OCI-LY1 (cell line): Measurements from ENCODE around the gene SCART1.

Source experiments
- H2AFZ ChIP-seq: fragments of 200-600 bp; sonication (generic), shearing (Covaris generic); 2 replicates; pipeline ENCODE4 v1.6.0; 2014; ENCODE audit warnings: antibody characterized with exemption, mild to moderate bottlenecking, low read length
- H3F3A ChIP-seq: fragments of 200-600 bp; sonication (generic), shearing (Covaris generic); 2 replicates; pipeline ENCODE4 v1.6.0; 2014; ENCODE audit warnings: mild to moderate bottlenecking, antibody characterized with exemption, low read length, moderate library complexity; ENCODE audit not compliant: insufficient read depth
- H3K27ac ChIP-seq: fragments of 200-600 bp; sonication (generic); 2 replicates; pipeline ENCODE4 v1.5.1; 2014; ENCODE audit warnings: low read length, mixed run types, mild to moderate bottlenecking, low read depth; ENCODE audit not compliant: poor library complexity, severe bottlenecking
- H3K27me3 ChIP-seq: fragments of 200-600 bp; sonication (generic); 2 replicates; pipeline ENCODE4 v1.6.0; 2014; ENCODE audit warnings: antibody characterized with exemption, mild to moderate bottlenecking, low read length, moderate library complexity; ENCODE audit not compliant: insufficient read depth
- H3K36me3 ChIP-seq: fragments of 200-600 bp; sonication (generic); 2 replicates; pipeline ENCODE4 v1.6.1; 2014; ENCODE audit warnings: mild to moderate bottlenecking, antibody characterized with exemption, low read length, moderate library complexity, mixed read lengths; ENCODE audit not compliant: insufficient read depth
- H3K4me1 ChIP-seq: fragments of 200-600 bp; sonication (generic); 2 replicates; pipeline ENCODE4 v1.5.1; 2014; ENCODE audit warnings: mild to moderate bottlenecking, low read length, moderate library complexity; ENCODE audit not compliant: insufficient read depth, severe bottlenecking
- H3K4me2 ChIP-seq: fragments of 200-600 bp; sonication (generic), shearing (Covaris generic); 2 replicates; pipeline ENCODE4 v1.6.1; 2014; ENCODE audit warnings: low read length
- H3K4me3 ChIP-seq: fragments of 200-600 bp; sonication (generic); 2 replicates; pipeline ENCODE4 v1.5.1; 2014; ENCODE audit warnings: low read length, low read depth, mild to moderate bottlenecking, mixed read lengths; ENCODE audit not compliant: poor library complexity, severe bottlenecking
- H3K79me2 ChIP-seq: fragments of 200-600 bp; shearing (Covaris generic); 2 replicates; pipeline ENCODE4 v1.6.1; 2016; ENCODE audit warnings: mixed run types, low read length, mixed read lengths; ENCODE audit not compliant: insufficient read depth
- H3K9ac ChIP-seq: fragments of 200-600 bp; sonication (generic), shearing (Covaris generic); 2 replicates; pipeline ENCODE4 v1.6.1; 2014; ENCODE audit warnings: mild to moderate bottlenecking, low read length, mixed read lengths
- H3K9me2 ChIP-seq: fragments of 200-600 bp; sonication (generic), shearing (Covaris generic); 2 replicates; pipeline ENCODE4 v1.6.1; 2014; ENCODE audit warnings: low read depth, mild to moderate bottlenecking, low read length, mixed read lengths
- H3K9me3 ChIP-seq: fragments of 200-600 bp; shearing (Covaris generic); 2 replicates; pipeline ENCODE4 v1.6.1; 2014; ENCODE audit warnings: low read length, mixed read lengths
- H4K20me1 ChIP-seq: fragments of 200-600 bp; sonication (generic), shearing (Covaris generic); 2 replicates; pipeline ENCODE4 v1.6.0; 2016; ENCODE audit warnings: mild to moderate bottlenecking, low read length; ENCODE audit not compliant: insufficient read depth
- CTCF ChIP-seq: fragments of 200-600 bp; sonication (generic), shearing (Covaris generic); IDR thresholded peaks from 2 replicates; pipeline ENCODE4 v1.5.1; 2017; ENCODE audit warnings: mild to moderate bottlenecking, antibody characterized with exemption, low read length, moderate library complexity, mixed read lengths
- EZH2 ChIP-seq: fragments of 200-600 bp; sonication (generic), shearing (Covaris generic); IDR thresholded peaks from 2 replicates; pipeline ENCODE4 v1.8.0; 2017; ENCODE audit warnings: borderline replicate concordance, mixed run types, mild to moderate bottlenecking, antibody characterized with exemption, low read length, moderate library complexity, mixed read lengths

SCART1 gene

GRCh38 chr10:133445751-133446708 lies 7.7 kb upstream of the SCART1 start:
- Histone ChIP-seq H3K36me3 (no peaks in the 10 kb centered on the region), H3K27ac (no peak overlapping the region), H3K4me1 (no peaks in the 10 kb centered on the region), H3K27me3 (no peaks in the 10 kb centered on the region), H3K9me2 (no peaks in the 10 kb centered on the region), H3K4me2 (no peak overlapping the region), H3K79me2 (no peaks in the 10 kb centered on the region), H4K20me1 (no peaks in the 10 kb centered on the region), H3K4me3 (no peak overlapping the region), H3F3A (no peaks in the 10 kb centered on the region), H3K9me3 (peaks cover 20% of the 10 kb centered on the region), H2AFZ (no peak overlapping the region), H3K9ac (no peak overlapping the region)
- TF ChIP-seq EZH2 (no peak), CTCF (no peak)

GRCh38 chr10:133446979-133447378 lies 6.8 kb upstream of the SCART1 start:
- Histone ChIP-seq H3K27me3 (no peaks in the 10 kb centered on the region), H2AFZ (no peak overlapping the region), H4K20me1 (no peaks in the 10 kb centered on the region), H3F3A (no peaks in the 10 kb centered on the region), H3K9ac (no peak overlapping the region), H3K27ac (no peak overlapping the region), H3K79me2 (no peaks in the 10 kb centered on the region), H3K4me3 (no peak overlapping the region), H3K4me1 (no peaks in the 10 kb centered on the region), H3K36me3 (no peaks in the 10 kb centered on the region), H3K9me3 (peaks cover 20% of the 10 kb centered on the region), H3K9me2 (no peaks in the 10 kb centered on the region), H3K4me2 (no peak overlapping the region)
- TF ChIP-seq CTCF (no peak), EZH2 (no peak)

- no peaks in the 10 kb centered on the region for H3K9me2 ChIP-seq
- no peaks in the 10 kb centered on the region for H4K20me1 ChIP-seq
- no peak overlapping the region for H2AFZ ChIP-seq
- H3K4me1 ChIP-seq = no peaks in the 10 kb centered on the region
- no peaks in the 10 kb centered on the region for H3K27me3 ChIP-seq
- H3K9ac ChIP-seq = no peak overlapping the region
- no peak for TF ChIP-seq CTCF
- no peak for TF ChIP-seq EZH2
- no peak overlapping the region for H3K27ac ChIP-seq
- H3K36me3 ChIP-seq = no peaks in the 10 kb centered on the region
- H3K4me3 ChIP-seq = no peak overlapping the region
- H3F3A ChIP-seq = no peaks in the 10 kb centered on the region
- no peak overlapping the region for H3K4me2 ChIP-seq
- H3K79me2 ChIP-seq = no peaks in the 10 kb centered on the region
- peaks cover 20% of the 10 kb centered on the region for H3K9me3 ChIP-seq
Measured at GRCh38 chr10:133448120-133448519, 5.6 kb upstream of the SCART1 start.
